HEK293 (cell line): Measurements from ENCODE around the gene VSTM2B.

Experiments used
- CTCF ChIA-PET: fragments of 350-600 bp; formaldehyde crosslinking; extraction: SDS; loops from one replicate; lab custom pipeline; 2021; ENCODE audit warnings: antibody characterized with exemption; lab: Yijun Ruan, JAX
- POLR2A ChIA-PET: fragments of 300-600 bp; formaldehyde crosslinking; extraction: SDS; loops from one replicate; lab custom pipeline; 2020; ENCODE audit warnings: antibody characterized with exemption, inconsistent platforms; lab: Yijun Ruan, JAX
- H3K27ac ChIP-seq: fragments of 200-500 bp; sonication (Bioruptor generic); 2 replicates; pipeline ENCODE4 v1.5.1; 2014; ENCODE audit warnings: low read depth, low read length, control low read depth, inconsistent platforms; ENCODE audit errors: extremely low read depth
- H3K36me3 ChIP-seq, 2 experiments: fragments of 200-500 bp in 1 of 2; sonication (Bioruptor generic) in 1 of 2; 1 replicate in 1 of 2; 2 replicates in 1 of 2; pipeline ENCODE4 v1.5.1; 2014 to 2017; ENCODE audit warnings: inconsistent platforms in 2 of 2, low read length in 2 of 2; ENCODE audit not compliant: control insufficient read depth in 2 of 2, insufficient read depth in 1 of 2
- H3K4me1 ChIP-seq: fragments of 200-500 bp; sonication (Bioruptor generic); 2 replicates; pipeline ENCODE4 v1.5.1; 2014; ENCODE audit warnings: mild to moderate bottlenecking, low read length, inconsistent platforms; ENCODE audit not compliant: control insufficient read depth, insufficient read depth
- H3K4me3 ChIP-seq: 2 replicates; pipeline ENCODE4 v1.5.1; 2011; ENCODE audit warnings: low read depth, mild to moderate bottlenecking, control low read depth, low read length, moderate library complexity
- H3K9me3 ChIP-seq: fragments of 200-500 bp; sonication (Bioruptor generic); 2 replicates; pipeline ENCODE4 v1.5.1; 2014; ENCODE audit warnings: low read depth, low read length, inconsistent platforms; ENCODE audit not compliant: control insufficient read depth, insufficient read depth
- GLI2 ChIP-seq: fragments of 450-650 bp; formaldehyde crosslinking; IDR thresholded peaks from 2 replicates; pipeline ENCODE4; 2017; ENCODE audit warnings: missing biosample characterization, missing genetic modification characterization, low read depth, borderline replicate concordance
- SP2 ChIP-seq: fragments of 450-650 bp; formaldehyde crosslinking; IDR thresholded peaks from 2 replicates; pipeline ENCODE4 v1.5.1; 2016; ENCODE audit warnings: missing biosample characterization, missing genetic modification characterization
- ZNF202 ChIP-seq: fragments of 450-650 bp; formaldehyde crosslinking; IDR thresholded peaks from 2 replicates; pipeline ENCODE4 v1.5.1; 2016; ENCODE audit warnings: missing biosample characterization, missing genetic modification characterization, borderline replicate concordance
- ZNF239 ChIP-seq: fragments of 450-650 bp; formaldehyde crosslinking; IDR thresholded peaks from 2 replicates; pipeline ENCODE4 v1.5.1; 2016; ENCODE audit warnings: missing biosample characterization, missing genetic modification characterization
- ZNF37A ChIP-seq: fragments of 450-650 bp; IDR thresholded peaks from 2 replicates; pipeline ENCODE4 v1.5.1; 2018; ENCODE audit warnings: missing biosample characterization, missing genetic modification characterization
- ZNF404 ChIP-seq: fragments of 450-650 bp; formaldehyde crosslinking; IDR thresholded peaks from 2 replicates; pipeline ENCODE4 v1.5.1; 2017; ENCODE audit warnings: missing biosample characterization, missing genetic modification characterization
- ZNF544 ChIP-seq: fragments of 450-650 bp; formaldehyde crosslinking; IDR thresholded peaks from 2 replicates; pipeline ENCODE4 v1.5.0; 2017; ENCODE audit warnings: missing biosample characterization, missing genetic modification characterization
- ZNF549 ChIP-seq: fragments of 450-650 bp; IDR thresholded peaks from 2 replicates; pipeline ENCODE4 v1.5.1; 2018; ENCODE audit warnings: missing biosample characterization, missing genetic modification characterization, mild to moderate bottlenecking, inconsistent platforms, moderate library complexity
- ZNF701 ChIP-seq: fragments of 450-650 bp; formaldehyde crosslinking; IDR thresholded peaks from 2 replicates; pipeline ENCODE4 v1.5.1; 2016; ENCODE audit warnings: missing biosample characterization, missing genetic modification characterization
- ZNF777 ChIP-seq: fragments of 450-650 bp; formaldehyde crosslinking; IDR thresholded peaks from 2 replicates; pipeline ENCODE4 v1.5.1; 2017; ENCODE audit warnings: missing biosample characterization, missing genetic modification characterization, borderline replicate concordance
- TF ChIP-seq, protein P1 (sequence below): fragments of 450-650 bp; formaldehyde crosslinking; IDR thresholded peaks from 2 replicates; pipeline ENCODE4; 2016; ENCODE audit warnings: missing biosample characterization, missing genetic modification characterization
- TF ChIP-seq, protein P2 (sequence below): fragments of 450-650 bp; formaldehyde crosslinking; IDR thresholded peaks from 2 replicates; pipeline ENCODE4 v1.5.1; 2017; ENCODE audit warnings: missing biosample characterization, missing genetic modification characterization
- TF ChIP-seq, protein P3 (sequence below): fragments of 450-650 bp; formaldehyde crosslinking; IDR thresholded peaks from 2 replicates; pipeline ENCODE4 v1.5.1; 2016; ENCODE audit warnings: missing biosample characterization, missing genetic modification characterization
- TF ChIP-seq, protein P4 (sequence below): IDR thresholded peaks from 2 replicates; pipeline ENCODE4 v1.6.1; 2011; ENCODE audit warnings: mild to moderate bottlenecking, low read depth, low read length, borderline replicate concordance
- TF ChIP-seq, protein P5 (sequence below): fragments of 450-650 bp; IDR thresholded peaks from 2 replicates; pipeline ENCODE4 v1.5.1; 2018; ENCODE audit warnings: missing biosample characterization, missing genetic modification characterization

VSTM2B gene

DNA sequence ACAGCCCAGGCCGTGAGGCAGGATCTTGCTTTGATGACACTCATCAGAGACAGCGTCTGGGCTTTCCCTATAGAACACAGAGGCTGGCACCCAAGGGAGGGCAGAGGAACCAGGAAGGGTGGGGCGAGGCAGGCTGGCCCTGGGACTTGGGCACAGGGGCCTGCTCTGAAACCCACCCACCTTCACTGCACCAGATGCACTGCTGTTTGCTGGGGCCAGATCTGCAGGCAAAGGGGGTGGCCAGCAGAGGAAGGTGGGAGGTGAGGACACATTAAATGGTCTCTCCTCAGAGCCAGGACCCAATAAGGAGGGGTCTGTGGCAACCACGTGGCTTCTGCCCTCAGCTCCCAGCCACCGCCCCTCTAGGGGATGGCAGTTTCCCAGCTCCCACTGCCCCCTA lies 6.6 kb upstream of the VSTM2B start:
- no peak for TF ChIP-seq ZNF202 (tag by site-specific recombination)
- no peak for TF ChIP-seq ZNF549 (tag by site-specific recombination)
- TF ChIP-seq, protein P1, sequence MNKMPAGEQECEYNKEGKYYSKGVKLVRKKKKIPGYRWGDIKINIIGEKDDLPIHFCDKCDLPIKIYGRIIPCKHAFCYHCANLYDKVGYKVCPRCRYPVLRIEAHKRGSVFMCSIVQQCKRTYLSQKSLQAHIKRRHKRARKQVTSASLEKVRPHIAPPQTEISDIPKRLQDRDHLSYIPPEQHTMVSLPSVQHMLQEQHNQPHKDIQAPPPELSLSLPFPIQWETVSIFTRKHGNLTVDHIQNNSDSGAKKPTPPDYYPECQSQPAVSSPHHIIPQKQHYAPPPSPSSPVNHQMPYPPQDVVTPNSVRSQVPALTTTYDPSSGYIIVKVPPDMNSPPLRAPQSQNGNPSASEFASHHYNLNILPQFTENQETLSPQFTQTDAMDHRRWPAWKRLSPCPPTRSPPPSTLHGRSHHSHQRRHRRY = no peak
- TF ChIP-seq, protein P2, sequence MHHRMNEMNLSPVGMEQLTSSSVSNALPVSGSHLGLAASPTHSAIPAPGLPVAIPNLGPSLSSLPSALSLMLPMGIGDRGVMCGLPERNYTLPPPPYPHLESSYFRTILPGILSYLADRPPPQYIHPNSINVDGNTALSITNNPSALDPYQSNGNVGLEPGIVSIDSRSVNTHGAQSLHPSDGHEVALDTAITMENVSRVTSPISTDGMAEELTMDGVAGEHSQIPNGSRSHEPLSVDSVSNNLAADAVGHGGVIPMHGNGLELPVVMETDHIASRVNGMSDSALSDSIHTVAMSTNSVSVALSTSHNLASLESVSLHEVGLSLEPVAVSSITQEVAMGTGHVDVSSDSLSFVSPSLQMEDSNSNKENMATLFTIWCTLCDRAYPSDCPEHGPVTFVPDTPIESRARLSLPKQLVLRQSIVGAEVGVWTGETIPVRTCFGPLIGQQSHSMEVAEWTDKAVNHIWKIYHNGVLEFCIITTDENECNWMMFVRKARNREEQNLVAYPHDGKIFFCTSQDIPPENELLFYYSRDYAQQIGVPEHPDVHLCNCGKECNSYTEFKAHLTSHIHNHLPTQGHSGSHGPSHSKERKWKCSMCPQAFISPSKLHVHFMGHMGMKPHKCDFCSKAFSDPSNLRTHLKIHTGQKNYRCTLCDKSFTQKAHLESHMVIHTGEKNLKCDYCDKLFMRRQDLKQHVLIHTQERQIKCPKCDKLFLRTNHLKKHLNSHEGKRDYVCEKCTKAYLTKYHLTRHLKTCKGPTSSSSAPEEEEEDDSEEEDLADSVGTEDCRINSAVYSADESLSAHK = no peak
- TF ChIP-seq ZNF37A (tag by site-specific recombination) = no peak
- TF ChIP-seq GLI2 (tag by site-specific recombination) = no peak
- no peak for TF ChIP-seq SP2 (tag by site-specific recombination)
- Histone ChIP-seq H3K4me1 (no peaks in the 10 kb centered on the region), H3K36me3 (no peaks in the 10 kb centered on the region), H3K4me3 (no peak overlapping the region), H3K27ac (no peak overlapping the region), H3K9me3 (no peaks in the 10 kb centered on the region)
- POLR2A ChIA-PET = interaction anchor here (0.6 to 1.7 kb wide), 3 partner anchors 9 to 87 kb away, joined by 3 to 4 read pairs (median 3); partner anchors contain the start of gene POP4
- CTCF ChIA-PET = interaction anchor here (0.6 to 1.4 kb wide), 6 partner anchors 8 to 631 kb away, joined by 3 to 13 read pairs (median 4); no protein-coding TSS in a partner anchor

DNA sequence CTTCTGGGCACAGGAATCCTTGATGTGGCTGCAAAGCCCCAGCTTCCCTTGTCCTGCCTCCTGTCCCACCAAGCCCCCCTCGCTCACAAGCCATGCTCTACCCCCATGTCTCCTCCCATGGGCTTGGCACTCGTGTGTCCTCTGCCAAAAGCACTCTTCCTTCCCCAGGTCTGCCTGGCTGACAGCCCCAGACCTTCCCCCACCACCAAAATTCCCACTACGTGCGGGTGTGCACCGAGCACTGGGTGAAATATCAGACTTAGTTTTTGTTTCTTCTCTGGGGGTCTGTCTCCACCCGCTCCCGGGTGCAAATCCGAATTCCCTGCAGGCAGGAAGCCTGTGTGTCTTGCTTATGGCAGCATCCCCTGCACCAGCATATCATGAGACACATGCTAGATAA lies 5.9 kb upstream of the VSTM2B start:
- POLR2A ChIA-PET = no interaction called here
- no peak overlapping the region for H3K4me3 ChIP-seq
- no peak overlapping the region for H3K27ac ChIP-seq
- H3K9me3 ChIP-seq = no peaks in the 10 kb centered on the region
- CTCF ChIA-PET = interaction anchor here (0.7 to 3.3 kb wide), 4 partner anchors 8 to 632 kb away, joined by 3 to 14 read pairs (median 4); no protein-coding TSS in a partner anchor
- H3K4me1 ChIP-seq = peaks cover 3% of the 10 kb centered on the region
- TF ChIP-seq, protein P3, sequence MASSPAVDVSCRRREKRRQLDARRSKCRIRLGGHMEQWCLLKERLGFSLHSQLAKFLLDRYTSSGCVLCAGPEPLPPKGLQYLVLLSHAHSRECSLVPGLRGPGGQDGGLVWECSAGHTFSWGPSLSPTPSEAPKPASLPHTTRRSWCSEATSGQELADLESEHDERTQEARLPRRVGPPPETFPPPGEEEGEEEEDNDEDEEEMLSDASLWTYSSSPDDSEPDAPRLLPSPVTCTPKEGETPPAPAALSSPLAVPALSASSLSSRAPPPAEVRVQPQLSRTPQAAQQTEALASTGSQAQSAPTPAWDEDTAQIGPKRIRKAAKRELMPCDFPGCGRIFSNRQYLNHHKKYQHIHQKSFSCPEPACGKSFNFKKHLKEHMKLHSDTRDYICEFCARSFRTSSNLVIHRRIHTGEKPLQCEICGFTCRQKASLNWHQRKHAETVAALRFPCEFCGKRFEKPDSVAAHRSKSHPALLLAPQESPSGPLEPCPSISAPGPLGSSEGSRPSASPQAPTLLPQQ (tag by site-specific recombination) = no peak
- TF ChIP-seq, protein P4, sequence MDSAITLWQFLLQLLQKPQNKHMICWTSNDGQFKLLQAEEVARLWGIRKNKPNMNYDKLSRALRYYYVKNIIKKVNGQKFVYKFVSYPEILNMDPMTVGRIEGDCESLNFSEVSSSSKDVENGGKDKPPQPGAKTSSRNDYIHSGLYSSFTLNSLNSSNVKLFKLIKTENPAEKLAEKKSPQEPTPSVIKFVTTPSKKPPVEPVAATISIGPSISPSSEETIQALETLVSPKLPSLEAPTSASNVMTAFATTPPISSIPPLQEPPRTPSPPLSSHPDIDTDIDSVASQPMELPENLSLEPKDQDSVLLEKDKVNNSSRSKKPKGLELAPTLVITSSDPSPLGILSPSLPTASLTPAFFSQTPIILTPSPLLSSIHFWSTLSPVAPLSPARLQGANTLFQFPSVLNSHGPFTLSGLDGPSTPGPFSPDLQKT = no peak
- TF ChIP-seq, protein P5, sequence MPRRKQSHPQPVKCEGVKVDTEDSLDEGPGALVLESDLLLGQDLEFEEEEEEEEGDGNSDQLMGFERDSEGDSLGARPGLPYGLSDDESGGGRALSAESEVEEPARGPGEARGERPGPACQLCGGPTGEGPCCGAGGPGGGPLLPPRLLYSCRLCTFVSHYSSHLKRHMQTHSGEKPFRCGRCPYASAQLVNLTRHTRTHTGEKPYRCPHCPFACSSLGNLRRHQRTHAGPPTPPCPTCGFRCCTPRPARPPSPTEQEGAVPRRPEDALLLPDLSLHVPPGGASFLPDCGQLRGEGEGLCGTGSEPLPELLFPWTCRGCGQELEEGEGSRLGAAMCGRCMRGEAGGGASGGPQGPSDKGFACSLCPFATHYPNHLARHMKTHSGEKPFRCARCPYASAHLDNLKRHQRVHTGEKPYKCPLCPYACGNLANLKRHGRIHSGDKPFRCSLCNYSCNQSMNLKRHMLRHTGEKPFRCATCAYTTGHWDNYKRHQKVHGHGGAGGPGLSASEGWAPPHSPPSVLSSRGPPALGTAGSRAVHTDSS (tag by site-specific recombination) = no peak
- no peak for TF ChIP-seq ZNF777
- TF ChIP-seq ZNF239 = no peak
- no peak for TF ChIP-seq ZNF701 (tag by site-specific recombination)
- no peak for TF ChIP-seq ZNF404 (tag by site-specific recombination)
- TF ChIP-seq ZNF544 = no peak
- H3K36me3 ChIP-seq = no peaks in the 10 kb centered on the region
